Fibroblast of skin of right biceps (primary cell): ENCODE data around the gene ZNHIT3.
"Not testable (repeated sequence)": the region's sequence is repeated elsewhere in the genome, so short reads cannot be mapped to it uniquely, and the experiment has no call there.

ENCODE experiments used
- DNase-seq: peaks from one replicate; pipeline ENCODE4 v3.0.0-alpha.2; 2013

Gene ZNHIT3

DNA sequence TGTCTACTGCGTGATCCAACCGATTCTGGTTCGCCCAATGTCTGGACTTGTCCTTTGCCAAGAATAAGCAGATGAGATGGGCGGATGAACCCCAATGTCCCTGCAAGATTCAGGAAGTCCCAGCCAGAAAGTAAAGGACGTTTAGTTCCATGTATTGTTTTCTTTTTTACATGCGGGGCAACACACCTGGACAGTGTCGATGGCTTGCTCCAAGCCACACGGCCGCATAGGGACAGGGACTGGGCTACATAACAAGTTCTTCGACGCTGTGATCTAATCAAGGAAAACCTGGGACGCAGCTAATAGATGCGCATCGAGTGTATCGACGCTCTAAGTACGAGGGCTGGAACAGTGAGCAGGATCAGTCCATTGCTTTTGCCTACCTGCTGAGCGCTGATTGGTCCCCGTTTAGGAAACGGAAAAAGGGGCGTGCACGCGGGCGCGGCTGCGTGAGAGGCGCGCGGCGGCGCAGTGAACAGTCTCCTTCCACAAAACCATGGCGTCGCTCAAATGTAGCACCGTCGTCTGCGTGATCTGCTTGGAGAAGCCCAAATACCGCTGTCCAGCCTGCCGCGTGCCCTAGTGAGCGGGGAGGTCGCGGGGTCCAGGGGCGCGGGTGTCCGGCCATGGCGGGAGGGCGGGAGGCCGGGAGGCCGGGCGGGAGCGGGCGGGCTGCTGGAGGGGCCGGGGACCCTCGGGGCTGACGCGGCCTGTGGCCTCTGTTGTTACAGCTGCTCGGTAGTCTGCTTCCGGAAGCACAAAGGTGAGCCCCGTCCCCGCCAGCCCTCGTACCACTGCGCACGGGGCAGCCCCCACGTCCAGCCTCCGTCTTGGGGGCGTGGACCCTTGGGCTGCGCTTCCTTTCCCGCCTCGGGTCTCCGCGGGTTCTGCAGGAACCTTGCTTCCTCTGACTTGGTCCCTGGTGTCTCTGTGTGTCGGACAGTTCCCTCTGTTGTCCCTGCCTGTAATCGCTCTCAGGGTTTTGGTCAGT, at the start of gene ZNHIT3:
Gene ZNHIT3 (plus strand): TSS at position 478 of the 991 bp plus-strand sequence. CDS start 19 bp downstream, at position 497.
- peak; percentile 93 for DNase-seq

DNA sequence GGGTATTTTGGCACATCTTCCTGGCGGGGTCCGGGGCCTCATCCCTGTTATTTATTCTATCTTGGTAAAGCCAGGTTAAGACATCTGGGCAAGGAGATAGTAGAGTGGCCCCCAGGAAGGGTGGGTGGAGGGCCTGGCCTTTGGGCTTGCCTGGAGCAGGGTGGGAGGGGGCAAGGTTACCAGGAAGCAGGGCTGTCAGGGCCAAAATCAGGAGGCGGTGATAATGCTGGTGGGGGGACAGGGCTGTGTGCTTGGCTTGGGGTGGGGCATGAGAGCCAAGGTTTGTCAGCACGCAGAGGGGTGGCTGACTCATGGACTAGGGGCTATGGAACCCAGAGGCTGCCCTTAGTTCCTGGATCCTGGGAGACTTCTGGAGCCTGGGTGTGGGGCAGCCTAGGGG, 44.7 kb upstream of the ZNHIT3 start:
- DNase-seq = not testable (repeated sequence)

- no peak for DNase-seq
Measured at GRCh38 chr17:36443777-36444176, 42.7 kb upstream of the ZNHIT3 start.

GRCh38 chr17:36449997-36450396, 36.5 kb upstream of the ZNHIT3 start:
- not testable (repeated sequence) for DNase-seq

DNA sequence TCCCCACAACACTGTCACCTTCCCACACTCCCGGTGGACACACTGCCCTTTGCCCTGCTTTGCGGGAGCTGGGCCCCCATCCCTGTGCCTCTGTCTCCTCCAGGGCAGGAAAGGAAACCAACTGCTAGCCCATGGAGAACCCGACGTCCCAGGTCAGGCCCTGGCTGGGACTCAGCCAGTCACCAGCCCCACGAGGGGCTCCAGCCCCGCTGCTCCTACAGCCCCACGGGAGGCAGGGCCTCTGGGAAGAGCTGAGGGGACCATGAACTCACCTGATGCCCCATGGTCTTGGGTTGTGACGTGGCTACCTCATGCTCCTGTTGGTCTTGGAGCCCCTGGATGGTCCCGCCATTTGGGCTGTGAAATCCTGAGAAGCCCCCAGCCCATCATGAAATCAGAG, 33.6 kb upstream of the ZNHIT3 start:
- DNase-seq = not testable (repeated sequence)

DNA sequence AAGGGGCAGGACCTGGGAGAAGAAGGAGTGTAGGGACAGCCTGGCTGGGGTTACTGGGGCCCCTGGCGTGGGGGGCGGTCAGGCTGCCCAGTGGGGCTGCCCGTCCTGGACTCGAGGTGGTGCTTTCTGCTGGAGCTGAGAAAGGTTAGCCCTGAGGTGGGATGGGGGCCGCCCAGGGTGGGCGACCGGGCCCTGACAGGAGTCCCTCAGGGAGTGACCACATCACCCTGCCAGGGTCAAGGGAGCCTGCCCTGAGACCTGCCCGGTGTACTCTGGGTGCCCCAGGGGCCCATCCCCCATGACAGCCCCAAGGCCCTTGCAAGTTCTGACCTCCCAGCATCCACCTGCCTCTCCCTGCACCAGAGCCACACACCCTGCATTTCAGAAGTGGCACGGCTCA, 28.8 kb upstream of the ZNHIT3 start:
- not testable (repeated sequence) for DNase-seq

DNA sequence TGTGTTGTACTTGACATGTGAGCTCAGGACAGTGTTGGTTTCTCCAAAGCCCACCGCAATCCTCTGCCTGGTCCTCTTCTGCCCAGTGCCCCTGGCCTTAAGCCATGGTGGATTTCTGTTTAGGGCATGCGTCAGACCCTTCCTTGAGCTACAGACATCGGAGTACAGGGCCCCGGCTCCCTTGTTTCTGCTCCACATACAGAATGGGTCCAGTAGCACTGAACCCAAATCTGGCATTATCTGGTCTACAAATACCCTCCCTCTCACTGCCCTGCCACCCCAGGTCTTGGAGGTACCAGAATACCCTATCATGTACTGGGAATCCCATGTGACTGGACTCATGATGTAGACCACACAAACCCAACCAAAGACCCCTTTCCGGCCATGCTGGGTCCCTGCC, 27.4 kb upstream of the ZNHIT3 start:
- no peak for DNase-seq

DNA sequence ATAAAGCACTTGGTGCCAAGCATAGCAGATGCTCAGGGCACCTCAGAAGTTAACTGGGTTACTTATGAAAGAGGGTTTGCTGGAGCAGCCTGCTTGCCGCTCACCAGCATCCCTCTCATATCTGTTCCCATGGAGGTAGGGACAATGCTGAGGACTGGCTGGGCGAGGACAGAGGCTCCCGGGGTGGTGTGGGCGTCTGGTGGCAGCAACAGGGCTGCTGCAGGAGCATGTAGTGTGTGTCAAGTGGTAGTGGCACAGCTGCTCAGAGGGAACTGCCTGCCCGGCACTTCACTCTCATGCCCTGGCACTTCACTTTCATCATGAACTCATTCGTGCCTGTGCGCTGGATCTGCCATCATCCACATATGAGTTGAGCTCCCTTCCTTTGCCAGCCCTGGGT, 26.9 kb upstream of the ZNHIT3 start:
- DNase-seq = no peak

GRCh38 chr17:36460265-36460937, 26.1 kb upstream of the ZNHIT3 start:
- DNase-seq = no peak

DNA sequence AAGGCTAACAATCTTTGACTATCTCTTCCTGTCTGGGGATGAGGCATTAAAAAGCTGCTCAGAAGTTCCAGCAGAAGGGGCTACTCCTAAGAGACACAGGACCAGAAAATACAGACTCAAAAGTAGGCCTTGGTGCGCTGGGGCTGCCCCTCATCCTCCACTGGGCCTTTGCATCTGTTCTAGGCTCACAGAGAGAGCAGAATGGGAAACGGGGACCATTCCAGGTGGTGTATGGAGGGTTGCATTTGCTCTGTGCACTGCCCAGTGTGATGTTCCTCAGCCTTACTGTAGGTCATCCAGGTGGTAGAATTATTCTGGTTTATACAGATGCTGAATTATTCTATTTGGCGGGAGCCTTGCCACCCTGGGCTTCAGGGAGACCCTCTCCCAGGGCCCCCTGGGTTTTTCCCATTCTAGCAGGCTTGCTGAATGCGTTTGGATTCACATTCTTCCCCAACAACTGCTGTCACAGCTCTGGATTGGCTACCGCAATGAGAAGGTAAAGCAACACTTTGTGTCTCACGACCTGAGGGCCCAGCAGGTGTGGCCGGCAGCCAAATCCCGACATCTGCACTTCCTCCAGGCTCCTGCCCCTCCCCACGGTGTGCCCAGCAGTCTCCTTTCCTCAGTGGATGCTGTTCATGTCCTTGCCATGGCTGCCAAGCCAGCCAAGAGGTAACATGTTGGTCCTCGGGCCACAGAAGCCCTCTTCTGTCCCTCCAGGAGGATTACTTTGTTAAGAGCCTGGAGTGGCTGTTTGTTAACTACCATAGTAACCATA, 25.0 kb upstream of the ZNHIT3 start:
- DNase-seq = no peak

DNA sequence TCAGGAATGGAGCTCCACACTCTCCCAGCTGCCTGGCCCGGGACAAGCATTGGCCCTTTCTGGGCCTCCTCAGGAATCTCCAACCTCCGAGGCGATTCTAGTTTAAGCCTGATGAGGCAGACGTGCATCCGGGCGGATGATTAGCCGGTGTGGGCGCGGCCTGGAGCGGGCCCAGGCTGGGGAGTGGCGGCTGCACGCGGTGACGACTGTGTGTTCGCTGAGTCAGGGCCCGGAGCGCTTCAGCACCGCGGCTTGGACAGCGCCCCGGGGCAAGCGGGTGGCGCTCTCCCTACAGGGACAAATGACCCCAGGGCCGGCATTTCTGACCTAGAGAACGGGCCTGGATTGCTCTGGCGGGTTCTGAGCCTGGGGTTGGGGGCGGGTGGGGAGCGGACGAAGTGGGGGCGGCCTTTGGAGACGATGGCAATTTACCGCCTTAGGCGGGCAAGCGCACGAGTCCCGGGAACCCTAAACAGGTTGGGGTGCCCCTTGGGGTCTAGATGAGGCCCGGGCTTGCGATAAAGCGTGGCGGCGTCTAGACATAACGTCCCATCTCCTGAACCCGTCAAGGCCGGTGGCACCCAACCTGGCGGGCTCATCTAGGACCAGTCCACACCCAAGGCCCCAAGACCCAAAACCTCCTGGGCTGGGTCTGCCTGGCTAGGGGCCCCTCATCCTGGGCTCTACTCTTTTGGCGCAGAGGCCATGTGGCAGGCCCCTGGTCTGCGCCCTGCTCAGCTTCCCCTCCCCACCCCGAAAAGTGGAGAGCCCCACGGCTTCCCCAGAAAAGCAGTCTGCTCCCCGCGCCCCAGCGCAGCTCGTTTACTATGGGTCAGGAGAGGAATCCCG, 22.3 kb upstream of the ZNHIT3 start:
- DNase-seq = peak; percentile 81

DNA sequence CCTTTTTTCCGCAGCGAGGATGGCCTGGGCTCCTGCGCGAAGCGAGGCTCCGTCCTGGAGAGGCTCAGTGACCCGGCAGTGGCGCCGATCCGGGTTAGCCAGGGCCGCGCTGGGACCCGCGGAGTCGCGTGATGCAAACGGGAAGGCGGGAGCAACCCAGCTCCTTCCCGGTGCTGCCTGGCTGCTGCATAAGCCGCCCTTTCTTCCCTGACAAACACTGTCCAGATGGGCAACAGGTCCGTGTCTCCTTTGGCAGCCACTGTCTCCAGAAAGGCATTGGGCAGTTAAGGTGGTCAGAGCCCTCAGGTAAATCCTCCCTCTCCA, 21.8 kb upstream of the ZNHIT3 start:
- no peak for DNase-seq

GRCh38 chr17:36468903-36469635, 17.4 kb upstream of the ZNHIT3 start:
- no peak for DNase-seq

GRCh38 chr17:36469733-36470132, 16.7 kb upstream of the ZNHIT3 start:
- DNase-seq = no peak

DNA sequence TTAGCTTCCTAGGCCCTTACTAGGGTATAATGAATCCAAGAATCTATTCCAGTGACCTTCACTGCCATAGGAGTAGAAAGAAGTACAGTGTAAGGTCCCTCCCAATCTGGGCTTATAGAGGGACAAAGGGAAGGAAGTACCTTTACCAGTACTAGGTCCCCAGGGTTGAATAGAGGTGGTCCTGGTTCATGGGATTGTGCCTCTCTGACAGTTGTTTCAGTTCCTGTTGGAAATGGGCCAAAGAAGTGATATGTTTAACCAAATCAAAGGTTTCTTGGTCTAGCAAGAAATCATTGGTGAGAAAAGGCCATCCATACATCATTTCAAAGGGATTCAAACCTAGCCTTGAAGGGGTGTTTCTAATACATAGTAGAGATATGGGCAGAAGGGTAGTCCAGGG, 16.0 kb upstream of the ZNHIT3 start:
- no peak for DNase-seq

DNA sequence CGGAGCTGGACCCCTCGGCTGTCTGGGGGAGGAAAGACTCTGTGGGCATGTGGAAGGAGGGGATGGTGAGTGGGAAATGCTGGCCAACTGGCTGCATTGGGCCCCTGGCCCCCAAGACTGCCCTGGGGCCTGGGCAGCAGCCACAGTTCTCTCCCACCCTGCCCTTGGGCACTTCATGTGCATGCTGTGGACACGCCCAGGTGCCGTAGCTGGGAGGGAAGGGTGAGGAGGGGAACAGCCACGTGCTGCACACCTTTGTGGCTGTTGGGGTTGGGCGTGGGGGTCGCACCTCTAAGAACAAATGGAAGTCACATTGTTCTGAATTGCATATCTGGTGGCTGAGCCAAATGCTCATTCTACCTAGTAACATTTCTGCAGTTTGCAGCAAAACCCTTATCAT, 11.9 kb upstream of the ZNHIT3 start:
- no peak for DNase-seq

DNA sequence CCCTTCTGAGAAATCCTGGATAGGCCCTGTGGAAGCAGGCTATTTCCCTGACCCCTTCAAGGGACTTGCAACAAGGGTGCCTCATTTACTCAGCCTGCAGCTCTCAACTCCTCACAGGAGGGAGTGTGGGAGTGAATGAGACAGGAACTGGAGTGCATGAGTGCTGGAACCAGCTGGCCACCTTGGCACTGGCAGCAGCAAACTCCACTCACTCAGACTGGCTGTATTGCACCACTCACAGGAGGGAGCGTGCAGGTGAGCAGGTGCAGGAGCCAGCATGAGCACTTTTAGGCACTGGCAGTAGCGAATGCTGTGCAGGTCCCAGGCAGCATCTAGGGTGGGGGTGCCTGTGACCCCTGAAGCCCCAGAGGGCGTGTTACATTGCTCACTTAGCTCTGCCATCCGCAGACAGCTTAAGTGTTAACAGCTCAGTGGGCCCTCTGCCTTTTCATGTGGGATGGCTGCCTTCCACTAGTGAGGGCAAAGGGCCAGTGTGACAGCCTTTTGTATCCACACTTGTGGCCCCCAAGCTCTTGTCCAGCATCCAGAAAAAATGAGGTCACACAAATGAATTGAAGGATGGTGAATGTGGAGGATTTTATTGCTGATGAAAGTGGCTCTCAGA, 11.0 kb upstream of the ZNHIT3 start:
- no peak for DNase-seq

DNA sequence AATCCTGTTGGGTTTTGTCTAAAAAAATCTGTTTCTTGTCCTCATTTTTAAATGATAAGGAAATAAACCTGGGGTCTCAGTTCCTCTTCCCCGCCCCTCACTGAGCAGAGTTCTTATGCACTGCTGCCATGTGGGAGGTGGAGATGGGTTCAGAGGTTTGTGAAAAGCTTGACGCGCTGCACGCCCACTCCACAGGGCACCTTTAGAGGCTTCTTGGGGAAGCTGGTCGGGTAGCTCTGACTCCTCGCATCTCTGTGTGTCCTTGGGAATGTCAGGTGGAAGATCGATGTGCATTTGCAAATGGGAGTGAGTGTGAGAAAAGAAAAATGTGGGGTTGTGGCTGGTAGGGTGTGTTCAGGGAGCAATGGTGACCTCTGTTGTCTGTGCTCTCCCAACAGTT, 4.7 kb upstream of the ZNHIT3 start:
- no peak for DNase-seq

DNA sequence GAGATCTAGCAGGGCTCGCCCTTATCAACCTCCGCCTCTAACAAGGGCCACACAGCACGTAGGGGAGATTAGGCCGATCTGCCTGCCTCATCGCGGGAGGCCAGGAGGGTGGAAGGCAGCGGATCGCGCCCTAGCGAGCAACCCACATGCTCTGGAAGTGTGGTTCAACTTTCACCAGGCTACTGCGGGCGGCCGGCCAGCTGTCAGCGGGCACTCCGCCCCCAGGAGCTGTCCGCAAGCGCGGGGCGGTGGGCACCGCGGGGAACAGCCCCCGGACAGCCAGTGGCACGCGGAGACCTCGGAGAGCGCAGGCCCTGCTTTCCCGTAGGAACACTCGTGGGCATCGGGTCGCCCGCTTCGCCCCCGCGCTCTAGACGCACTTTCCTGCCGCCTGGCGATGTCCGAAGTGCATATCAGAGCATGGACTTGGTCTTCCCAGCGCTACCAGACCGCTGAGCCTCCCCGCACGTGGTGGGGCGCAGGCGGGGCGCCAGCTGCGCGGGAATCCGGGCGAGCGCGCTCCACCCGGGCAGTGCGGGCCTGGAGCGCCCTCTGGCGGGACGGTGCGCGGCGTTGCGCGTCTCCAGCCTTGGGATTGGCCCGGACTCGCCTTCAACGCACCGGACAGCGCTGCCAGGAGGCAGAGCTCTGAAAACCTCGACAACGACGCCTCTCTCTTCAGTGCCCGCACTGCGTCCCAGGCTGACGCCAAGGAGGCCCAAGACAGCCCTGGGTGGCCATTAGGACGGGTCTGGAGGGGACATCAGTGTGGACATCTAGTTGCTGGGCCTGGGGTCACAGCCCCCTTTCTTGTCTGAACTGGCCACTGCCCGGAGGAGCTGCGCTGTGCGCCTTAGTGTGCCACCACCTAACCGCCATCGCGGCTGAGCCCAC, 3.6 kb upstream of the ZNHIT3 start:
- DNase-seq = peak; percentile 74

DNA sequence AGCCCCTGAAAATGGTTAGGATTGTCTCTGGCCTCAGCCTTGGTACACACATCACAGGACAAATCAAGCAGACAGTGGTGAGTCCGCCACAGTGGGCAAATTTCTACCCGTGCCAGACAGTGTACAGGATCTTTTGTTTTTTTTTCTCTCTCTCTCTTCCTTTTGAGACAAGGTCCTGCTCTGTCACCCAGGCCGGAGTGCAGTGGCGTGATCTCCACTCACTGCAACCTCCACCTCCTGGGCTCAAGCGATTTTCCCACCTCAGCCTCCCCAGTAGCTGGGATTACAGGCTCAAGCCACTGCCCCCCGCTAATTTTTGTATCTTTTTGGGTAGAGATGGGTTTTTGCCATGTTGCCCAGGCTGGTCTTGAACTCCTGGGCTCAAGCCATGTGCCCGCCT, 2.5 kb upstream of the ZNHIT3 start:
- DNase-seq = not testable (repeated sequence)
